8988T (cell line): ENCODE data around the gene KCMF1.

Experiments used
- DNase-seq: peaks from one replicate; pipeline ENCODE4 v3.0.0; 2011

KCMF1 gene

DNA sequence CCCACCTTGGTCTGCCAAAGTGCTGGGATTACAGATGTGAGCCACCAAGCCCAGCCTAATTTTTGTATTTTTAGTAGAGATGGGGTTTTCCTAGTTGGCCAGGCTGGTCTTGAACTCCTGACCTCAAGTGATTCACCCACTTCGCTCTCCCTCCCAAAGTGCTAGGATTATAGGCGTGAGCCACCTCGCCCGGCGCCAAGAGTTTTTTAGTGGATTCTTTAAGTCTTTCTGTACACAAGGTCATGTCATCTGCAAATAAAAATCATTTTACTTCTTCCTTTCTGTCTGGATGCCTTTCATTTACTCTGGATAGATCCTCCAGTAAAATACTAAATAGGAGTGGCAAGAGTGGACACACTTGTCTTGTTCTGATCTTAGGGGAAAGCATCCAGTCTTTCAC is 61.7 kb downstream of the KCMF1 start:
- DNase-seq = no peak

DNA sequence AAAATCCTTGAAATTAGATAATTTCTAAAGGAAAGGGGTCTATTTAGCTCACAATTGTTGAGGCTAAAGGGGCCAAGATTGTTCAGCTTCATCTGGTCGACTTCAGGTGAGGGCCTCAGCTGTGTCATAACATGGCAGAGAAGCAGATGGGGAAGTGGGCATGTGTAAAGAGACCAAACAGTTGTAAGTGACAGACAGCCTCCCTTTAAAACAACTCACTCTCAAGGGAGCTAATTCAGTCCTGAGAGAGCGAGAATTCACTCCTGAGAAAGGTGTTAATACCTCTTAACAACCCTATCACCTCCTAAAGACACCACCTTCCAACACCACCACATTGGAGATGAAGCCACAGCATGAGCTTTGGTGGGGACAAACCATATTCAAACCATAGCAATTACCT is 62.4 kb downstream of the KCMF1 start:
- no peak for DNase-seq

DNA sequence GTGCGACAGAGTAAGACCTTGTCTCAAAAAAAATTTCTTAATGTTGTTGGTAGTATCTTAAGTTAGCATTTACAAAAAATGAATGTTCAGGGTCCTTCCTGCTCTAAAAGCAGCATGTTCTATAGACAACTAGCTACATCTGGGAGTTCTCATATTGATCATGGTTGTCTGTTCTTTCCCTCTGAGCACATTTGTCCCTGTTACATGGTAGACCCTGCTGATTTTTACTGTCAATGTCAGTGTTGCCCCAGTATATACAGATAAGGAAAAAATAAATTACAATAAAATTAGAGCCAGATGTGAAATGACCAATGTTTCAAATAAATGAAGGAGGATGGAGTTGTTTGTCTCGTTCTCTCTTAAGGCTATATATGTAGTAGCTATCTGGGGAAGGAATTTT is 63.2 kb downstream of the KCMF1 start:
- DNase-seq = no peak

DNA sequence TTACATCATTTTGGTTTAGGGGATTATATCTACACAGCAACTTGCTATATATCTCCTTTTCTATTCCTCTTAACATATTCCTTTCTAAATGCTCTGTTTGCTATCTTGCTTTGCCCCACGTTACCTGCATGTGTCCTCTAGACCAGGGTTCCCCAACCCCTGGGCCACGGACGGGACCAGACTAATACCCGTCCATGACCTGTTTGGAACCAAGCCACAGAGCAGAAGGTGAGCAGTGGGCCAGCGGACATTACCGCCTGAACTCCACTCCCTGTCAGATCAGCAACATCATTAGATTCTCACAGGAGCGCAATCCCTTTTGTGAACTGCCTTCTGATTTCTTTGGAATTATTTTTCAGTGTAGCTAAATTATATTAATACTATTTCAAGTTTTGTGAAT is 66.7 kb downstream of the KCMF1 start:
- no peak for DNase-seq

DNA sequence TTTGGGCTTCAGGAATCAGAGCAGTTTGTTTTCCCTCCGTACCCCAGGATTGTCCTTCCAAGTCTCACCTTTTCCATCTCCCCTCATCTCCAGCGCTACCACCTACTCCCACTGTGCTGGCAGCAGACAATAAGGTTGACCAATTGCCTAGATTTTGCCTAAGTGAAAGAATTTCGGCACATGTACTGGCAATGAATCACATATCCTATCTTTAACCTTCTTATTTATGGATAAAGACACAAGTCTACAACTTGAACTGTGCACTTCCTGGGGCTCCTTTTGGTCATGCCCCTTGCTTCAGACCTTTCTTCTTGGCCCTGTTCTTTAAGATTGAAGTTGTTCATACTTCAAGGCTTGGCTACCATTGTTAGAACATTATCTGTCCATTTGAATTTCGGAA is 71.4 kb downstream of the KCMF1 start:
- DNase-seq = no peak

DNA sequence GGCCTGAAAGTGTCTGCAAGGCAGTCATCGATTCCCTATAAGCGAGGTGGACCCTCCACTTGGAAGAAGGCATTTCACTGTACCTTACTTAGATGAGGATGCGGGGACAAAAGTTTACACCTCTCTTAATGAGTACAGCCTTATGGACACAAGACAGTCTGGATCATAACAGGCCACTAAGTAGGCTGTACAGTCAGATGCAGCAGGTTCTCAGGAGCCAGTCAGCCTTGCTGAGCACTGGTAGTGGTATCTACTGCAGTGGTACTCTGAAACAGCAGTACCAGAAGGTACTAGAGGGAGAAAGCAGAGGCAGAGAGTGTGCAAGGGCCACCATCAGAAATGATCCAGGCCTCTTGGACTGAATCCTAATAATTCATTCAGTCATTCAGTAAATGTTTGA is 77.6 kb downstream of the KCMF1 start:
- no peak for DNase-seq

DNA sequence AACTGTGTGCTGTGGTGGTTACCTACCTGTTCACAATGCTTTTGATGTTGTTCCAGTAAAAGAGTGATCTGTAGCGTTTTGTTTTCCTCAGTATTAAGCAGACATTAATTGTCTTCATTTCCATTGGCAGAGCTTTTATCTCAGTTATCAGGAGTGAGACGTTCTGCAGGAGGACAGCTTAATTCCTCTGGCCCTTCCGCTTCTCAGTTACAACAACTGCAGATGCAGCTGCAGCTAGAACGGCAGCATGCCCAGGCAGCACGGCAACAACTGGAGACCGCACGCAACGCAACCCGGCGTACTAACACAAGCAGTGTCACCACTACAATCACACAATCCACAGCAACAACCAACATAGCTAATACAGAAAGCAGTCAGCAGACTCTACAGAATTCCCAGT is 78.3 kb downstream of the KCMF1 start:
- no peak for DNase-seq

DNA sequence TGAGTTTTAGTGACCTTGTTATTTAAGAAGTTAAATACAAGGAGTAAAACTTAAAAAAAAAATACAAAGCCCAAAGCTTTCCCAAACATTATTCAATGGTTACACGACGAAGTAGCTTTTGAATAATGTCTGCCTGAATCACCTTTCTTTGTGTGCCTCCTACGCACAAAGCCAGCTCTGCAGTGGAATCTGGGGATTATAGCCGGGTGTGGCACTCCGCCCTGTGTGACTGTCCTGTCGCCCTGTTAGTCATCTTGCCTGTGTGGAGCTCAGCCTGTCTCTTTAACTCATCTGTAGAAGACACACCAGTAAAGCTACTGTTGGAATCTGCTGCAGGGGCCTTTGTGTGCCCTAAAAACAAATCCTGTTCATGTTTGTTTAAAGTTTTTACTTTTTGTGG is 82.8 kb downstream of the KCMF1 start:
- DNase-seq = no peak

DNA sequence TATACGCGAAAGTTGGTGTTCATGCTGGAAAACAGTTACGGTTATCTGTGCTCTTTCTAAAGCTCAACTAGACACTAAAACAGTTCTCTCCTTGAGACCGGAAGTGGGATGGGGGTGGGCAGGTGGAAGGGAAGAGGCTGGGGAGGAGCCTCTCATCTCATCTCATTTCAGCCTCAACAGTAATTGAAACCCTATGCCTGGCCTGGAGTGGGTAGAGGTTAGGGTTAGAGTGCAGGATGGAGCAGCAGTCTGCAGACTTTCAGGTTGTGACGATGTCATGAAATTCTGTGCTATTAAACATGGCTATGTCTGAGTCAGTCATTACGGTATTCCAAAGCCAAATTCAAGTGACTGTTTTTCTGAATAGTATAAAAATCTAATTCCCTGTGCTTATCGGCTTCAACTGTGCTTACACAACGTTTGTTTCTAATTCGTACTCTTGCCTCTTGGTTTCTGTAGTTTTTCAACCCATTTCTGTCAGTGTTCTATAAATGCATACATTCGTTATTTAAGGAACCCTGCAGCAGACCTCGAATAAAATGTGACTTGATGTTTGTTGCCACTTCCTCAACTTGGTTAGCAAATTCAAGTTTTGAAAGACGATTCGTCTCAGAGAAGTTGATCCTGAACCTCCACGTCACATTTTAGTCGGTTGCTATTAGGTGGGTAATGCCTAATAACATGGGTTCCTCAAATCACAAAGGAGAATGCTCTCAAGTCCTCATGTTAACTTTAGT is 86.4 kb downstream of the KCMF1 start:
- DNase-seq = no peak

DNA sequence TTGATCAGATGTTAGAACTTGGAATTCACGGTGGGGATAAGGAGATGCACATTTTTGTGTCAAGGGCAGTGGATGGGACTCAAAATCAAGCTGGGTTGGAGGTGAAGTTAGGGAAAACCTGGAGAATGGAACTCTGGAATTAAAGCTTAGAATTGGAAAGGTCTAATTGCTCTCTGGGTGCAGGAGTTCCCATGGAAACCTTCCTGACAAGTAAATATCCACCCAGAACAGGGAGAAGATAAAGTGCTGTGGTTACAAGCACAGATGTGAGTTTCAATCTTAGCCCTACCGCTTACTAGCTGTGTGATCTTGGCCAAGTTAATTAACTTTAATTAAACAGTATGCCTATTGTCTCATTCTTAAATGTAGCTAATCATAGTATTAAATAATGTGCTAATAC is 90.9 kb downstream of the KCMF1 start:
- no peak for DNase-seq

DNA sequence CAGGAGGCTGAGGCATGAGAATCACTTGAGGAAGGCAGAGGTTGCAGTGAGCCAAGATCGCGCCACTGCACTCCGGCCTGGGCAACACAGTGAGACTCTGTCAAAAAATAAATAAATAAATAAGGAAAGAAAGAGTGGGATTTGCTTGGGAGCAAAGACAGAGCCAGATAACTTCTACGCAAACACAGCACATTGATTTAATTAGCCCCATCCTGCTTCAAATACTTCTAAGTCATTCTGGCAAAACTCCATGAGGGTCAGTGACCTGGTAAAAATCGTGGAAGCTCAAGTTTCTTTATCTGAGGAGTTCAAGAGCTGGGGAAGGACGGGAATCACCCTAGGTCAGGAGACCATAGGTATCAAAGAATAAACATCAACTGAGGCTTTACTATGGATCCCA is 91.6 kb downstream of the KCMF1 start:
- DNase-seq = no peak

DNA sequence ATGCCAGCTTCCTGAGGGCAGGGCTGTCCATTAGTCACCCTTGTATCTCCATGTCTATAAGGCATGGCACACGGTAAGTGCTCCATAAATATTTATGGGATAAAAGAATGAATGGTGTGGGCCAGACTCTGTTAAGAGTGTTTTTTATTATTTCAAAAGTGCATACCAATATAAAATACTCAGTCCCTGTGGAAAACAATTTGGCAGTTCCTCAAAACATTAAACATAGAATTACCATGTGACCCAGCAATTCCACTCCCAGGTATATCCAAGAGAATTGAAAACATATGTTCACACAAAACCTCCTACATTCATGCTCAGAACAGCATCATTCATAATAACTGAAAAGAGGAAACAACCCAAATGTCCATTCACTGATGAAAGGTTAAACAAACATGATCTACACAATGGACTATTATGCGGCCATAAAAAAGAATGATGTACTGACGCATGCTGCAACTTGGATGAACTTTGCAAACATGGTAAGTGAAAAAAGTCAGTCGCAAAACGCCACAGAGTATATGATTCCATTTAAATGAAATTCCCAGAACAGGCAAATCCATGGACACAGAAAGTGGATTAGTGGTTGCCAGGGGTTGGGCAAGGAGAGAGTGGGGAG is 93.1 kb downstream of the KCMF1 start:
- DNase-seq = no peak

DNA sequence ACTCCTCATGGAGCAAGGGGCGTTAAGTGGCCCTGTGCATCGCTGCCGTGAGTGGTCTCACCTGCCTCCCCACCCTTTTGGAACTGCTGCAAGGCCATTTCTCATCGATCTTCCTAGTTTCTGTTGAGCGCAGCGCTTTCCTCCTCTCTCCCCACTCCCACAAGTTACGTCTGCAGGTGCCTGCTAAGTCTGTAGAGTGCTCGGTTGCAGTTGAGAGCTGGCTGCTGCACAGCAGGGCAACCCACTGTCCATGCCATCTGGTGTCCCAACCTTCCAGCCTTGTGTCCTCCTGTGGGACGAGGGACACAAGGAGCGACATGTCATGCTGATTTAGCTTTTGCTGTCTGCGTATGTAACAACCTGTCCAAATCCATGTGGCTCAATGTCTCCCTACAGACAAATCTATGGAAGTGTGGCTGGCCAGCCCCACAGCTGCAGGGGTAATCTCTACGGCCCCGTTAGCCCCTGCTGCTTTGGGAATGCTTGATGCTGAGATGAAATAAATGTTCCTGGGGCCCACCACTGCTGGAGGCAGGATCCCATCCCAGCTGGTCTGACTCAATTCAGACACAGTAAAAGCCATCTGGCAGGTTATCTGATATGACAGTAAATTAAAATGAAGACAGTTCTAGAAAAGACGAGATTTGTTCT is 94.1 kb downstream of the KCMF1 start:
- no peak for DNase-seq

DNA sequence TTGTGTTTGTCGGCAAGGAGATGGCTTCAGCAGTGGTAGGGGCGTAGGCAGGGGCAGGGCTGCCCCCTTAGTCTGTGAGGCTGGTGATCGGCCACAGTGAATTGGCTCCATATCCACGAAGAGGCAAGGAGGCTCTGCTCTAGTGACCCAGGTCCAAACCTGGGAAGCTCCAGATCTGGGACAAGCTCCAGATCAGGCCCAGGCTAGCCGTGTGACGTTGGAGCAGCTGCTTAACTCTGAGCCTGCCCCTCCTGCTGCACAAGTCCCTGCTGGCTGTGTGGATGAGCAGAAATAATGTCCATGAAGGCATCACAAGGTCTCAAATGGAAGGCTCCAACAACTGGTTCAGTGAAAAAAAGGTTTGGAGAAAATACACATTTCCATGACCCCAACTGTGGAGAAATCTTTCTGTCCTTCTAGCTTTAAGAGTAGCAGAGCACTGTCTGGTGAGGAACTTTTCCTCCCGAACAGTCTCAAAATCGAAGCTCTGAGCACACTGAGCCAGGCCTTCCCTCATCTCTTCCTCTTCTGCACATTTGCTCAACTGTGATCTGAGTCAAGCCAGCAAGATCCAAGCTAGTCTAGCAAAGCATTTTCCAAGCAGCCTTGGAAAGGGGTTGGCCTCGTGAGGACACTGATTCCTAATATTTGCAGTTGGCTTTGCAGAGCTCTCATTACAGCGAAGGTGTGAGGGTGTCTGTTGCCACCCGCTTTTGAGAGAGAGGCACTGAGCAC is 95.2 kb downstream of the KCMF1 start:
- no peak for DNase-seq

DNA sequence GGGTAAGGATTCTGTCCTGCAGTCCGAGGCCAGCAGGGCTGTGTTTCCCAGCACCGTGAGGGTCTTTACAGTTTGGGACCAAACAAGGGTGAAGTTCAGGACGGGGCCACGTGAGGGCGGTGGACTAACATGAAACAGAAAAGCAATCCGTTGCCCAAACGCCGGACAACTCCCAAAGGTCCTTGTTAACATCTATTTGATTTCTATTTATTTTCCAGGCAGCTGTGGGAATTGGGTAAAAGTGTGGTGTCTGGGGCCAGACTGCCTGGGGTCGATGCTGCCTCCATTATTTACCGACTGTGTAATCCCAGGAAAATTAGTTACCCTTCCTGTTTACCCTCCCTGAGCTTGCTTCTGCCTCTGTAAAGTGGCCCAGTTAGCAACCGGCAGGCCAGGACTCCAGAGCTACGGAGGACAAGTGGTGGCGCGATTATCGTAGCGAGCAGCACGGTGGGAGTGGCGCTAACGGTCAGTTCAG is 96.0 kb downstream of the KCMF1 start:
- DNase-seq = peak; percentile 44

DNA sequence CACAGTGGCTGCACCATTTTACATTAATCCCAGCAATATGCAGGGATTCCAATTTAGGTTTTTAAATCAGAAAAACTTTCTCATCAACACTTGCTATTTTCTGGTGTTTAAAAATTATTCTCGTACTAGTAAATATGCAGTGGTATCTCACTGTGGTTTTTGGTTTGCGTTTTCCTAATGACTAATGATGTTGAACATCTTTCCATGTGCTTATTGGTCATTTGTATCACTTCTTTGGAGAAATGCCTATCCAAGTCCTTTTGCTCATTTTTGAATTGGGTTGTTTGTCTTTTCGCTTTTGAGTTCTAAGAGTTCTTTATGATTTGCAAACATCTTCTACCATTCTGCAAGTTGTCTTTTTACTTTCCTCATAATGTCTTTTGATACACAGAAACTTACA is 100.1 kb downstream of the KCMF1 start:
- no peak for DNase-seq

DNA sequence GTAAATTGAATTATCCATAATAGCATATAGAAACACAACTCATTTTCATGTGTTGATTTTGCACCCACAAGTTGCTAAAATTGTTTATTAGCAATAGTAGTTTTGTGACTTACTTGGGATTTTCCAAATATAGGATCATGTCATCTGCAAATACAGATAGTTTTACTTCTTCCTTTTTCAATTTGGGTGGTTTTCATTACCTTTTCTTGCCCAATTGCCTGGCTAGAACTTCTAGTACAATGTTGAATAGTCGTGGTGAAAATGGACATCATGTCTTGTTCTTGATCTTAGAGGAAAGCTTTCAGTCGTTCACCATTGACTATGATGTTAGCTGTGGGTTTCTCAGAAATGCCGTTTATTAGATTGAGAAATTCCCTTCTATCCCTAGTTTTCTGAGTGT is 102.1 kb downstream of the KCMF1 start:
- DNase-seq = no peak

DNA sequence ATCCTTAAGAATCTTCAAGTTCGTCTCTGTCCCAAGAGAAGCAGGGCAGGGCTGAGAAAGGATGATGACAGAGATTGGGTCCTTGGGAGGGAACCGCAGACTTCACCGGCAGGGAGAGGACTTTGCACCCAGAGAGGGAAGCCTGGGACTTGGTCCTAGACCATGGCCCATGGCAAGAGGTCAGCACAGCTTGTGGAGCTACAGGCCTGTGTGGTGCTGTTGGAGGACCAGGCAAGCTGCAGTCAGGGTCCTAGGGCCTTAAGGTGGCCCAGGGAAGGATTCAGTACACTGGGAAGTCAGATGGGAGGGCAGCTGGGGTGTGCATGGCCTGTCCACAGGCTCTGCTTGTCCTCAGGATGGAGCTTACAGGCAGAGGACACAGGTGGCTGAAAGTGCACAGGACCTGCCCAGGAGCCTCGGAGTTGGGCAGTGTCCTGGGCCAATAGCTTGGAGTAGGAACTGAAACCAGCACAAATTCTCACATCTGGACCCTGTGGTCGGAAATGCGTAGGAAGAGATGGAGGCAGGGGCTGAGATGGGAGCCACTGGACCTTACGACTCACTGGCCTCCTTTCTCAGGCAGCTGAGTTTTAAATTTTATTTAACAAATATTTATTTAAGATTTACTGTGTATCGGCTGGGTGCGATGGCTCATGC is 105.8 kb downstream of the KCMF1 start:
- DNase-seq = no peak

DNA sequence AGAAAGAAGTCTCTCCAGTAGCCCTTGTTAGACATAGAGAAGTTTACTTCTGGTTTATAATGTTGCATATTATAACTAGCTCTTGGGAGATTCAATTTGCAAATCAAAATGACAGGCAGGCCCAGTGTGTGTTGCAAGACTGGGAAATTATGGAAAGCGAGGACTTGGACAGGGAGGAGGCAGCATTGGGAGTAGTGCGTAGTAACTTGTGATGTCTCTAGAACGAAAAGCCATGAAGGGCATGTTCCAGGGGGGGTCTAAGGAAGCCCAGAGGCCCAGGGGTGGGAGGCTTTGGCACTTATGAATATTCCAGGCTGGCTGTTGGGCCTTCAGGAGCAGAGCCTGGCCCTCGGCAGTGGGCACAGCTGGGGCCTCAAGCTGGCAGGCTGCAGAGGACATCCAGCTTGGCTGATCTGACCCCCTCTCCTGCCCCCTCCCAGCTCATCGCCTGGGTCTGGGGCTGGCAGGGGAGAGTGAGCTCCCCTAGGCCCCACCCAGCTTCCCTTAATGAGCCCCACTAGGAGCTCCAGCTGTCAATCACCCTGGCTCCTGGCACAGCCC is 107.0 kb downstream of the KCMF1 start:
- no peak for DNase-seq

DNA sequence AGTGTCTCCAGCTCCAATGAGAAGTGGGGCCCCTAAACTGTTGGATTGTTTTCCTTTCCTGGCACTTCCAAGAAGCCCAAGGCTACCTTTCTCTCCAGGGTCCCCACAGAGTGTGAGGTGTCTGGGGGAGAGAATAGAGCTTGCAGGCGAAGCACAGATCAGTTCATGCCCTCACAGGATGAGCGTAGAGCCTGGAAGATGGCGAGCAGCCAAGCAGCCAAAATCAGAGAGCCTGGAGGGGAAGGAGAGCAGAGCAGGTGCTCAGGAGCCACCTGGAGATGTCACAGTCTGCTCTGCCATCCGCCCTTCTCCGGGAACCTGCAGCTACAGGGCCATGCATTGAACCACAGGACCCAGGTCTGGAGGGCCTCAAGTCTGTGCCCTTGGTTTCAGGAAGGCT is 107.6 kb downstream of the KCMF1 start:
- DNase-seq = no peak

DNA sequence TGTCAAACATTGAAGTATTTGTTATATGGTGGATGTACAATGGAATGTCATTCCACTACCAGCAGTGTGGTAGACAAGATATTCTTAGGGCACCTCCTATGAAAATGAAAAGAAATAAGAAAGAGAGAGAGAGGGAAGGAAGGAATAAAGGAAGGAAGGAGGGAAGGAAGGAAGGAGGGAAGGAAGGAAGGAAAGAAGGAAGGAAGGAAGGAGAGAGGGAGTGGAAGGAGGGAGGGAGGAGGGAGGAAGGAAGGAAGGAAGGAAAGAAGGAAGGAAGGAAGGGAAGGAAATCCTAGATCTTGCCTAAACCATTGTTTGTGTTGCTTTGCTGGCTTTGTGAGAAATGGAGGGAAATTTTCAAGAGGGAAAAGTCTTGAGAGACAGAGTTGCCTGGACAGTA is 112.1 kb downstream of the KCMF1 start:
- DNase-seq = no peak

DNA sequence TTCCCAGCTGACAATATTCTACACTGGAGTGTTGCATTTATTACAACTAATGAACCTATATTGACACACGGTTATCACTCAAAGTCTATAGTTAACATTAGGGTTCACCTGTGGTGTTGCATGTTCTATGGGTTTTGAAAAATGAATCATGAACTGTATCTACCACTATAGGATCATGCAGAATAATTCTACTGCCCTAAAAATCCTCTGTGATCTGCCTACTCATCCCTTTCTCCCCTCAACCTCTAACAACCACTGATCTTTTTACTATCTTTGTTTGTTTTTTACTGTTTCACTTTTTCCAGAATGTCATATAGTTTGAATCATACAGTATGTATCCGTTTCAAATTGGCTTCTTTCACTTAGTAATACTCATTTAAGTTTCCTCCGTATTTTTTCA is 114.6 kb downstream of the KCMF1 start:
- no peak for DNase-seq

DNA sequence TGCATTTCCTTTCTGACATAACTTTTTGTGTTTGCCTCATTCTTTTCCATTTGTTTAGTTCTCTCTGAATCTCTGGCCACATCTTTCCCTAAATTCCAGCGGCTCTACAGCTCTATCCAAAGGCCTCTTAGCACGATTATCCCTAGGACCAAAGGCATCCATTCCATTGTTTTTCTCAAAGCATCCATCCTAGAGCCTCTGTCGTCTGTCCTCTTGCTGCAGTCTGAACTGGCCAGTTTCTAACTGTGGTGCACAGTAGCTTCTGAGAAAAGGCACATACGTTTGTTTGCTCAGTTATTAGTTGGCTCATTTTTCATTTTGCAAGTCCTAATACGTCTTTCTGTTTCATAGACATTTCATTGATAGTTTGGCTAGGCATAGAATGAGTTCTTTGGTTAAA is 116.6 kb downstream of the KCMF1 start:
- no peak for DNase-seq
